Measurements from ENCODE around the gene MAP1B. TPM values are rescaled to one million over a fixed set of nuclear protein-coding genes. Genes with fewer than 3 reads are reported as not detected.

MAP1B gene
- total RNA-seq: 57.2 and 168 TPM in 2 replicates

GRCh38 chr5:72107131-72107900, at the start of gene MAP1B:
Gene MAP1B, plus strand, starts transcription at chr5:72107475. Its CDS starts 57 bp downstream, at chr5:72107532.

Other genes with a start within 250 kb of the MAP1B start
- 60.2 and 62.3 TPM in 2 replicates for gene MRPS27, start 212.8 kb downstream of the MAP1B start, total RNA-seq
- 10.9 and 13.0 TPM in 2 replicates for gene PTCD2, start 212.9 kb downstream of the MAP1B start, total RNA-seq